DND-41 (cell line): ENCODE data around the gene AXIN1.

Experiments used
- CTCF ChIP-seq: IDR thresholded peaks from 2 replicates; pipeline ENCODE4 v1.5.1; 2012; ENCODE audit warnings: borderline replicate concordance, low read length, moderate library complexity, mild to moderate bottlenecking; ENCODE audit not compliant: poor library complexity, severe bottlenecking; ENCODE audit errors: extremely low read depth
- EZH2 ChIP-seq: IDR thresholded peaks from 3 replicates; pipeline ENCODE4 v1.6.1; 2012; ENCODE audit warnings: borderline replicate concordance, low read depth, mild to moderate bottlenecking, moderate library complexity, low read length, inconsistent platforms; ENCODE audit not compliant: severe bottlenecking

- no peak for TF ChIP-seq CTCF
- TF ChIP-seq EZH2: no peak
Observed at GRCh38 chr16:253833-254232, 98.7 kb downstream of the AXIN1 start.
